AG08396 (cell line): ENCODE measurements around the gene PFDN2.
"Not testable (repeated sequence)": the region's sequence is repeated elsewhere in the genome, so short reads cannot be mapped to it uniquely, and the experiment has no call there.

ENCODE experiments used
- DNase-seq: peaks from one replicate; pipeline ENCODE4 v3.0.0; 2012; ENCODE audit warnings: low spot score, mixed read lengths

The PFDN2 gene

GRCh38 chr1:161138431-161138830 is 20.6 kb upstream of the PFDN2 start:
- no peak for DNase-seq

- no peak for DNase-seq
Observed at GRCh38 chr1:161137881-161138280, 20.0 kb upstream of the PFDN2 start.

- peak; percentile 23 for DNase-seq
Observed at GRCh38 chr1:161133220-161133740, 15.4 kb upstream of the PFDN2 start.

- peak; percentile 94 for DNase-seq
Observed at GRCh38 chr1:161132410-161133219, 14.8 kb upstream of the PFDN2 start, which contains the start of gene DEDD. Gene DEDD (minus strand): TSS chr1:161132667. CDS start chr1:161124462, 8,205 bp downstream.

- peak; percentile 32 for DNase-seq
Observed at GRCh38 chr1:161131523-161132409, 13.9 kb upstream of the PFDN2 start.

GRCh38 chr1:161130266-161130665 is 12.4 kb upstream of the PFDN2 start:
- DNase-seq: no peak

- DNase-seq: no peak
Observed at GRCh38 chr1:161128591-161129420, 11.0 kb upstream of the PFDN2 start.

GRCh38 chr1:161127649-161128048 is 9.8 kb upstream of the PFDN2 start:
- DNase-seq: no peak

- DNase-seq: no peak
Observed at GRCh38 chr1:161122967-161123366, 5.1 kb upstream of the PFDN2 start.

GRCh38 chr1:161121834-161122233 is 4.0 kb upstream of the PFDN2 start:
- DNase-seq: no peak

GRCh38 chr1:161121042-161121650 is 3.3 kb upstream of the PFDN2 start:
- DNase-seq: no peak

GRCh38 chr1:161119092-161119903 is 1.5 kb upstream of the PFDN2 start:
- DNase-seq: peak; percentile 78

GRCh38 chr1:161115961-161116360 is 1.9 kb downstream of the PFDN2 start:
- DNase-seq: not testable (repeated sequence)

- DNase-seq: no peak
Observed at GRCh38 chr1:161115132-161115711, 2.6 kb downstream of the PFDN2 start.

- no peak for DNase-seq
Observed at GRCh38 chr1:161114556-161114955, 3.3 kb downstream of the PFDN2 start.

- DNase-seq: no peak
Observed at GRCh38 chr1:161113915-161114314, 3.9 kb downstream of the PFDN2 start.

GRCh38 chr1:161111527-161111926 is 6.3 kb downstream of the PFDN2 start:
- DNase-seq: no peak

- no peak for DNase-seq
Observed at GRCh38 chr1:161111117-161111516, 6.7 kb downstream of the PFDN2 start.

- DNase-seq: no peak
Observed at GRCh38 chr1:161106431-161106830, 11.4 kb downstream of the PFDN2 start.

GRCh38 chr1:161100556-161100955 is 17.3 kb downstream of the PFDN2 start:
- DNase-seq: no peak
